ENCODE data around the gene SRSF4.

SRSF4 gene

DNA sequence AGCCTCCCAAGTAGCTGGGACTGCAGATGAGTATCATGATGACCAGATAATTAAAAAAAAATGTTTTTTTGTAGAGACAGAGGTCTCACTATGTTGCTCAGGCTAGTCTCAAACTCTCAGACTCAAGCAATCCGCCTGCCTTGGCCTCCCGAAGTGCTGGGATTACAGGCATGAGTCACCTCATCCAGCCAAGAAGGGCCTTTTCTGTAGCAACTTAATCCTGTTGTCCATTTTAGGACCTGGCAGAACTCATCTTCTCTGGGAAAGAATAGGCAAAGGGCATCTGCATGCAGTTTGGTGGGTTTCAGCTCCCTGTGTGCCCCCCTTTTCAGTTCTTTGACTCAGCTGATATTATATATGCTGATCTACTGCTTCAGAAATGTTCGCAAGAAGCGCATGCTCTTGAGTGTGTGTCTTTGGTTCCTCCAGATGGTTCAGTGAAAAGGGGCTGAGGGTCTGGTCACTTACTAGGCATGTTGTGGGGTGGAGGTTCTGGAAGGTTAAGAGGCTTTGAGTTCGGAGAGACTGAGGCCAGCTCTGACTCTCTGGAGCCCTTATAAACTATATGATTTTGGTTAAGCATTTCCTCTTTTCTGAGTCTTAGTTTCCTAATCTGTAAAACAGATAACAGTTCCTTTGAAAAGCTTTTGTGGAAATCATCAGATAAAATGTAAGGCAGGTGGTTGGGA lies 19.4 kb upstream of the SRSF4 start:
- no peak for DNase-seq

DNA sequence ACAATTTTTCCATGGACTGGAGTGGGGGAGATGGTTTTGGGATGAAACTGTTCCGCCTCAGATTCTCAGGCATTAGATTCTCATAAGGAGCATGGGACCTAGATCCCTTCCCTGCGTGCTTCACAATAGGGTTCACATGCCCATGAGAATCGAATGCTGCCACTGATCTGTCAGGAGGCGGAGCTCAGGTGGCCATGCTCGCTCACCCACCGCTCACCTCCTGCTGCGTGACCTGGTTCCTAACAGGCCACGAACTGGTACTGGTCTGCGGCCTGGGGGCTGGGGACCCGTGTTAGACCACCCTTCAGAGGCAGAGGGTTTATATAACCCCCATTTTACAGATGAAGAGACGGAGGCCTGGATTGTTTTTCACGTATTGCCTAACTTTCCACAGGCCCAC lies 16.3 kb upstream of the SRSF4 start:
- no peak for DNase-seq

DNA sequence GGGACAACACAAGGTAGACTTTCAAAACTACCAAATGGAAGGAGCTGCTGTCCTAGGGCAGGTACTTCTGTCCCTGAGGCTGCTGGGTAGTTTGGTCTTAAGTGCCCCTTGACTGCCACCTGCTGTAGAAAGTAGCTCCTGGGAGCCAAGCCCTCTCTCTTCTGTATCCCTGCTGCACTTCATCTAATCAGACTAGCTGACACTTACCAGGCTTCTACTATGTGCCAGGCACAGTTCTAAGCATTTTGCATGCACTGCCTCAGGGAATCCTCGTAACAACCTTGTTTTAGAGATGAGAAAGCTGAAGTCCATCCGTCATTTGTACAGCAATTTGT lies 15.9 kb upstream of the SRSF4 start:
- peak; percentile 11 for DNase-seq

DNA sequence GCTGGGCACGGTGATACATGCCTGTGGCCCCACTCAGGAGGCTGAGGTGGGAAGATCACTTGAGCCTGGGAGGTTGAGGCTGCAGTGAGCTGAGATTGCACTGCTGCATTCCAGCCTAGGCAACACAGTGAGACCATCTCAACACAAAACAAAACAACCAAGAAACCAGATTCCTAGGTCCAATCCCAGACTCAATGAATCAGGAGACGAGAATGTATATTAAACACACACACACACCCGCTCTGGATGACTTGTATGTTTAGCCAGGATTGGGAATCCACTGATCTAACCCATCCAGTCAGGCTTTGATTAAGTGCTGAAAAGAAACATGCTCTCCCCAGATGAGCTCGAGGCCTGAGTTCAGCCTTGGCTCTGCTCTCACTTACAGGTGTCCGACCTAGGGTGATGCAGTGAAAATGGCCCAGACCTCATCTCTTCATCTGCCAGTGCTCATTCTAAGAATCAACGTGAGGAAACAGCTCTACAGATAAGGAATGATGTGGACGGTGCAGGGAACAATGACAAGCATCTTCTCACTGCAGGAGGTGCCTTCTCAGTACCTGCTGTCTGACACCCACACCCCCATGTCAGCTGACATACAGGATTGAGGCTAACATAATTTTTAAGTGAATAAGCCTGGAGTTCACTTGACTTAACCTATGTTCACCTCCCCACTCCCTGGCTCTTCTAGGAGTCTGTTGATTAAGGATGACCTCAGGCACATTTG lies 15.3 kb upstream of the SRSF4 start:
- DNase-seq, result no peak

DNA sequence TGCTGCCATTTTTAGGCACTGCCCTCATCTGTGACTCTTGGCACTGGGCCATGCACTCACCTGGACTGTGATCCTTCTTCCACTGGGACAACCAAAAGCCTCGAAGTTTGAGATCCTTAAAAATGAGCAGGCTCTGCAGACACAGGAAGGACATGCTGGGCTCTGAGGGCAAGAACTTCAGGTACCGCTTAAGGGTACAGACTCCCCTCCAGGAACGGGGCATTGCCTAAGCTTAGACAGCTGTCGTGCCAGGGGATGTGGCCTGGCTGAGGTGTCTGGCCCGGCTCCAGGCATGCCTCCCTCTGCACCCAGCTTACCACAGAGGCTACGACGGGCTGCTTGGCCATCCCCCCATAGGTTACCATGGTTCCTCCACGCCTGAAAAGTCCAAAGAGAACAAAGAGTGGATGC lies 14.2 kb upstream of the SRSF4 start:
- no peak for DNase-seq

DNA sequence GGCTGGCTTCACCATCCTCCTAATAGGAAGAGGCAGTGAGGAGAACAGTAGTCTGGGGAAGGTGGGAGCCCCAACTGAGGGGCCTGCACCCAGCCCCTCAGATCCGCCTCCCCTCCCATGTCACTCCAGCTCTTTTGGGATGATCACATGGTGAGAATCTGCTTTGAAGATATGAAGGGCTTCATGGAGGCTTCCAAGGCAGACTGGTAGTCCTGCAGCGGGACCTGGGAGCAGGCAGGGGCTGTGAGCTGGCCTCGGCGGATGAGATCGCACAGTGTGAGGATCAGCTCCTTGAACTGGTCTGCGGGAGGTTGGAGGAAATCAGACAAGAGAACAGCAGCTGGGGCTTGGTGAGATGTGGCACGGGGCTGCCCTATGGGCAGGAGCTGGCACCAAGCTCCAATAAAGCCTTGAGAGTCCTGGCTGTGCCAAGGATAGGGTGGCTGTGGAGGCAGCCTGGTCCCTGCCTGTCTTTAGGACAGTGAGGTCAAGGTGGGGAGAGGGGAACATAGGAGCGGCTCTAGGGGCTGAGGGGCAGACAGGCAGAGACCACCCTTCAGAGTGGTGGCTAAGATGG lies 12.3 kb upstream of the SRSF4 start:
- DNase-seq, result no peak

DNA sequence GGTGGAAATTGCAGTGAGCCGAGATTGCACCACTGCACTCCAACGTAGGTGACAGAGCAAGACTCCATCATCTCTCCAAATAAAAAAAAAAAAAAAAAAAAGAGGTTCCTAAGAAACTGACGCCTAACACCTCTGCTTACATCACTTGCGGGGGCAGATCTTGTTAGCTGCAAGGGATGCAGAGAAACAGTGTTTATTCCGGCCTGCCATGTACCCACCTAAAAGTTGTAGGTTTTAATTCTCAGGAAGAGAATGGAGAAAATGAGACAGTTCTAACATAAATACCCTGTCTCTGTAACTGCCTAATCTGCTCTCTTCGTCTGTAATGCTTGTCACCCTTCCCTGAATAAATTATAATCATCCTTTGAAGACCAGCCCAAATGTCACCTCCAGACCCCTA lies 9.0 kb upstream of the SRSF4 start:
- no peak for DNase-seq

DNA sequence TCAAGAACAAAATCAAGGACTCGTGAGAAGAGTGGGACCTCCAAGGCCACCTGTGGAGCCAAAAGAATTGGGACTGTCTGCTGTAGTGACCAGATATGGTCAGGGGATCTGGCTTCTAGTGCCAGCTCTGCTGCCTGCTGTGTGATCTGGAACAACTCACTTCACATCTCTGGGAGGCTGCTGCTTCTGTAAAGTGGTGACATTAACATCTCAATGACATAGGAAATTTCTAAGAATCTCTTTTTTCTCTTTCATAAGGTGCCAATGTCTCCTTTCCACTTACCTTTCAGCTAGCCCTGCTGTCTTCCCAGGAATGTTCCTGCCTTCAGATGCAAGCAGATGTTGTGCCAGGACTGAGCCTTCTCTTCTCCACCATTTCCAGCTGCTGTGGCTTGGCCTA lies 5.0 kb upstream of the SRSF4 start:
- DNase-seq, result no peak

DNA sequence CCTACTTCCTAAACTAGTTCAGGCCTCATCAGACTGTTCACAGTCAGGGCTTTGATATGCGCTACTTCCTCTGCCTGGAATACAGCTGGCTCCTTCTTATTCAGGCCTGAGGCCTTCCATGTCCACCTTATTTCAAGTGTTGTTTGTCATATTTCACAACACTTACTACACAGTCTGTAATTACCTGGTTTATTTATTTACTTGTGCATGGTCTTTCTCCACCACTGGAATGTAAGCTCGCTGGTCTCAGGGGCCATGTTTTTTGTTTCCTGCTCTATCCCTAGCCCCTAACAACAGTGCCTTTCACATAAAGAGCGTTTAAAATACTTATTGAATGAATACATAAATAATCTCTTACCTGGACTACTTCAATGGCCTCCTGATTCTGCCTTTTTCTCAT lies 4.6 kb upstream of the SRSF4 start:
- no peak for DNase-seq

DNA sequence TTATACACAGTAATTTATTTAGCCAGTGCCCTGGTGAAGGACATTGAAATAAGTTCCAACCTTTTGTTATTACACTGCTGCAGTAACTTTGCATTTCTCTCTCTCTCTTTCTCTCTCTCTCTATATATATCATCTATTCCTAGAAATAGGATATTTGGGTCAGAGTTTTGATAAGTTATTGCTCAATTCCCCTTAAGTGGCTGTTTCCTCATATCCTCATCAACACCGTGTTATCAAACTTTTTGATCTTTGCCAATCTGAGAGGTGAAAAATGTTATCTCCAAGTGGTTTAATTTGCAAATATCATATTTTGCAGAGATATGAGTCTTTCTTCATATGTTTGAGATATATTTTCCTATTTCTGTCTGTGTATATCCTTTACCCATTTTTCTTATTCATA lies 1.6 kb upstream of the SRSF4 start:
- DNase-seq, result no peak

DNA sequence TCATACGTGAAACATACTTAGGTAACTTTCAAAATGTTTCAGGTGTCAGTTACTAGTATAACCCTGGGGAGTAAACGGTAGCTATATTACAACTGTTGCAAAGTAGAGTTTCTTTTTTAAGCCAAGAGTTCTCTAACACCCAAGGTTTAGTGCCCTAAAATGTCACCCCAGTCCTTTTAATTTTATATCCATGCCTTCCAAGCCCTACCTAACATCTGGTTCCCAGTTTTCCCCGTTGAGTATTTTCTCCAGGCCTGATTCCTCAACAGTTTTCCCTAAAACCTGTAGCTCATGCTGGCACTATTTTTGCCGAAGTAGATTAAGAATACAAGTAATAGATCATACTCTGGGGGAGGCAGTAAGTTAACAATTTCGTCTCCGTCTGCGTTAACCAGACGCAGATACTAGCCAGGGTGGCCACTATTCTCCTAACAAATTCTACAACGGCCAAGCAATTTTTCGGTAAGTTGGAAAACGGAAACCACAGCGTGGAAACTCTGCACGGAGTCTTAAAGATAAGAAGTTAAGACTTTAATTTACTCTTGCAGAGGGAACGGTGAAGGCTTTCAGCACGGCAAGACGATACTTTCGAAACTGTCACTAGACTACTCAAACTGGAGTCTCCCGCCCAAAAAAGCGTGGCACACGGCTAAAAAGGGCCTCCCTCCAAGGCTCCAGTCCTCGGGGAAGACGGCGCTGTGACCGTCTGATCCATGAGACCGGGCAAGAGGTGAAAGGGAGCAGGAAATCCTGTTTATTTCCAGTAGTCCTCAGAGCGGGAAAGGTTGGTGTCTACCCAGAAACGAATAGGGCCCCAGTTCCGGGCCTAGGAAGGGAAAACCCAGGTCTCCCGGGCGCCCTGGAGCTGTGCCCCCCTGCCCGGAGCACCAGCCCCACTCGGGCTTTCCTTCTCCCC lies 945 bp downstream of the SRSF4 start:
- DNase-seq, result no peak

DNA sequence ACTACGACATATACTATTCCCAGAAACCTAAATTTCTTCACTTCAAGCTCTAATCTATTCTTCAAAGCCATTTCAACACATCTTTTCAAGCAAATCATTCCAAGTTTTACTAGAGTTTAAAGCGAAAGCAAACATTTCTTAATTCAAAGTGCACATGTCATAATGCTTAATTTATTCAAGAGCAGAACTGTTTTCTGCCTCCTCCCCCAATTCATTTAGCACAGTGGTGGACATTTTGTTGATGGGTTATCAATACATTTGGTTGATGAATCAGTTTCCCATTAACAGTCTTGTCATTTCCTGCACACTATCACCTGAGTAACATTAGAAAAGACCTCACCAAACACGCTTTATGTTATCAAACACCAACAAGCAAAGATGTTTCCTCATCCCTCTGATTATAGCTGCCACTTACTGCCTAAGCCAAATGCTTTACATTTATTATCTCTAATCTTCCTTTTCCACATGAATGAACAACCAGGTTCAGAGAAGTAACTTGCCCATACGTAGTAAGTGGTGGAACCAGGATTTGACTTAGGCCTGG lies 2.0 kb downstream of the SRSF4 start:
- no peak for DNase-seq

DNA sequence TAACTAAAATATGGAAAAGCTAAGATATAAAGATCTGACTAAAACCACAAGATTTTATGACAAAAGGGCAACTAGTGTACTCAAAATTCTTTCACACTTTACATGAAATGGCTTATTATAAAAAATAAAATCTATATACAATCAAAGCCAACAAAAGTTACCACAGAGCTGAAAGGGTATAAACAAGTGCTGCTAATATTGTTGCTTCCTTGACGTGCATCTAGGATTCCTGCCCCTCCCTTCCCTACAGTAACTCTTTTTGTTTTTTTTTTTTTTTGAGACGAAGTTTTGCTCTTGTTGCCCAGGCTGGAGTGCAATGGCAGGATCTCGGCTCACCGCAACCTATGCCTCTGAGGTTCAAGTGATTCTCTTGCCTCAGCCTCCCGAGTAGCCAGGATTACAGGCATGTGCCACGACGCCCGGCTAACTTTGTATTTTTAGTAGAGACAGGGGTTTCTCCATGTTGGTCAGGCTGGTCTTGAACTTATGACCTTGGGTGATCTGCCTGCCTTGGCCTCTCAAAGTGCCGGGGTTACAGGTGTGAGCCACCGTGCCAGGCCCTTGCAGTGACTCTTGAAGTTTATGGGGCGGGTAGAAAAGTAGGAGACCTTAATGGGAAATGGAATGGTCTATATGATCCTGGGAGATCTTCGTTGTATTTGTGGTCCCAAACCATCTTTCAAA lies 4.5 kb downstream of the SRSF4 start:
- DNase-seq, result no peak

DNA sequence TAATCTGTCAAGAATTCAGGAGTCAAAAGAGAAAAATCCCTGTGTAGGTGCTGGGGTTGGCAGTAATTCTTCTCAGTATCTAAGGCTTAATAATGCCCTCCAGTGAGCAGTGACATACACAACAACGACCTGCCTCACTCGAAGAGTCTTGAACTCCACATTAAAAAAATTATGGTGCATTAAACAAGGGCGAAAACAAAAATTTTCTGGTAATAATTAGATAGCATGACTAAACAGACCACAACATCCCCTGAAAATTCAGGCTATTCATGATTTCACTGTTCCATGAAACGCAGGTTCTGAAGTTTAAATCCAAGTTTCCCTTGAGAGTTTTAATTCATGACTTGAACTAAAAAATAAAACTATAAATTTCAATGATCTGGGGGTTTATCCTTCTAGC lies 5.1 kb downstream of the SRSF4 start:
- no peak for DNase-seq

DNA sequence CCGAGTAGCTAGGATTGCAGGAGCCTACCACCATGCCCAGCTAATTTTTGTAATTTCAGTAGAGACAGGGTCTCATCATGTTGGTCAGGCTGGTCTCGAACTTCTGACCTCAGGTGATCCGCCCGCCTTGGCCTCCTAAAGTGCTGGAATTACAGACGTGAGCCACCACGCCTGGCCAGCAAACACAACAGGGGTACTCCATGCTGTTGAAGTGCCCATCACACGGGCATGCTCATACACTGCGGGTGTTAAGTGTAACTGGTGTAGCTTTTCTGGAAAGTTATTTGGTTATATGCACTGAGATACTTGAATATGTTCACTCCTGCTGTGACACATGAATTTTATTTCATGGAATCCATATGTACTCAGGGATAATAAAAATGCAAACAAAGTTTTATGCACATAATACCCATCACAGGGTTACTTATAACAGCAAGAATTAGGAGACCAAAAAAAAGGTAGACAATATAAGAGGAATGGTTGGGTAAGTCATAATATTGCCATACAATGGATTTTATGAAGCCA lies 9.2 kb downstream of the SRSF4 start:
- DNase-seq, result no peak

DNA sequence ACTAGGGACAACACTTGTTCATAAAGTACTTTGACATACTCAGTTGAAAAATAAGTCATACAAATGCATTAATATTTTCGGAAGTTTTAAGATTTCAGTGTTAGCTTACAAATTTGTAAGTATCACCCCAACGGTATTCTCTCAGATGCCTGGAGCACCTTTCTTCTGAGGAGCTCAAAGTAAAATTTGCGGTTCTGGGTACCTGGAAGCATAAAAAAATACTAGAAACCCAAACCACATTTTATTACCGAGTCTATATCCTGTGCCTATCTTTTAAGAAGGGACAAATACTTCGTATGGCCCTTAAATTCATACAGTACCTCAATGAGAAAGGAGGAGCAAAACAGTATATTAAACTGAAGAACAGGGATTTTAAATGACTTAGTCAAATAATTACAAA lies 10.2 kb downstream of the SRSF4 start:
- no peak for DNase-seq

DNA sequence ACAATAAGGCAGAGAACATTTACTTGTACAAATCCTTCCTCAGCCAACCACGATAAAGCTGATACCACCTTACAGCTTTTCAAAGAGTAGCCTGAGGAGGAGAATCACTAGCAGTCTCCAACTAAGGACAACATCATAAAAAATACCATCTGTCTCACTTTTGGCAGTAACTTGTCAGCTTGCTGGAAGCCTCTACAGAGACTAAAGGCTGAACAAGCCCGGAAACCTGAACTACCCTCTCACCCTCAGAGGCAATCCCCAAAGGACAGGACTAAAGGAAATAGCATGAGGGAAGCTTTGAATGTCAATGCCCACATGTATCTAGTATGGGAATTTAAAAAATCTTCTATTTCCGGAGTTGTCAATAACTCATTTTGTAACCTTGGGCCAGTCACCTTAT lies 10.6 kb downstream of the SRSF4 start:
- no peak for DNase-seq

DNA sequence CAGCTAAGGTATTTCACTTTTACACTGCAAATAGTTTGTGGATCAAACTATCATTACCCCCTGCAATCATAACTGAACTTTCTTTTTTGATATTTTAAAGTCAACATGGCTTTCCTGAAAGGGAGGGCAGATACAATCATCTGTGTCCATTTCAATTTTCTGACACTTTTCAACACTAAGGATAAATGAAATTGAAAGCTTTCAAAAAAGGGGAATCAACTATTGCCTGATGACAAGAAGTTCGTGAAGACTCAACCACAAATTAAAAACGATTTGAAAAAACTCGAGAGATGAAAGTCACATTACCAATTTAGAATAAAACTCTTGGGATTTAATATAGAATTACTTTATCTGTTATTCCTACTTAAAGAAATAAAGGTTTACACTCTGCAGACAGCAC lies 11.7 kb downstream of the SRSF4 start:
- no peak for DNase-seq

DNA sequence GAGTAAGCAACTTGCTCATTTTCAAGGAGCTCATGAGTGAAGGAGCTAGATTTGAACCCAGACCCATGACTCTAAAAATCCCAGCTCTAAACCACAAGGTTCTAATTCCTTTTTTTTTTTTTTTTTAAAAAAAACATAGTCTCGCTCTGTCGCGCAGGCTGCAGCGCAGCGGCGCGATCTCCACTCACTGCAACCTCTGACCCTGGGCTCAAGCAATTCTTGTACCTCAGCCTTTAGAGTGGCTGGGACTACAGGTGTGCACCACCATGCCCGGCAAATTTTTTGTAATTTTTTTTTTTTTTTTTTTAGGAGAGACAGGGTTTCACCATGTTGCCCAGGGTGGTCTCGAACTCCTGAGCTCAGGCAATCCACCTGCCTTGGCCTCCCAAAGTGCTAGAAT lies 13.8 kb downstream of the SRSF4 start:
- no peak for DNase-seq

DNA sequence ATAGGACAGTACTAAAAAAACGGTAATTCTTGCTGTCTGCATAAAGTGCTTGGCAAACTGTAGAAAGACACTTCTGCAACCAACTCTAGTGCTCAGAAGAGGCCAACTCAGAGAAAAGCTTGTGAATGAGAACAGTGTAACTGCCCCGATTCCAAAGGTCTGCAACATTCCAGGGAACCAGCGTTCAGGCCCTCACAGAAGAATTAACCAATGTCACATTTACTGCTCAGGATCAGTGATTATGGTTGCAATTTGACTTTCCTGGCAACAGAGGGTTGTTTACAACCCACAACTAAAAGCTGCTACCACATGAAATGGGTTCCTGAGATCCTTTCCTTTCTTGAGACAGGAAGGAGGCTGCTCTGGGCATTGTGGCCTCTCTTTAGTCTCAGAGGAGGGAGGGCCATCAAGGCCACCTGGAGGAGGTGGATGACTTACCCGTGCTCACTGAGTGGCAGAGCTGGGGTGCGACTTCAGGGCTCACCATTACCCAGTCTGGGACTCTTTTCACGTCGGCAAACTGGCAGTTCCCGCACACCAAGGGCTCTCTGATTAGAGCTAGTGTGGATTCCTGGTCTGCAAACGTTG lies 15.3 kb downstream of the SRSF4 start:
- no peak for DNase-seq

DNA sequence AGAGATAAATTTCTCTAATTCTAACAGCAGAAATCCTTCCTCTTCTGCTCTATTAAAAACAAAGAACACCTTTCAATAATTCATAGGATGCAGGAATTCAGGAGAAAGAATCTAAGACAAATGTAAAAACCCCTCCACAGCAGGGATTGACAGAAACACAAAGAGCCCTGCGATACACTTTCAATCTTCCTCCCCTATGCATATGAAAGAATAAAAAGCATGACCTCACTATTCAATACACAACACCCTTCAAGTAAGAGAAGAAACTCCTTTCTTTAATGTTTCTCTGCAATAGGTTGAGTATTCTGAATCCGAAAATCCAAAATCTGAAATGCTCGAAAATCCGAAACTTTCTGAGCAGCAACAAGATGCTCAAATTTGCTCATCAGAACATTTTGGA lies 17.1 kb downstream of the SRSF4 start:
- DNase-seq, result no peak

Measured in NCI-H345 (cell line).